ENCODE measurements around the gene BEST1.

The BEST1 gene

DNA sequence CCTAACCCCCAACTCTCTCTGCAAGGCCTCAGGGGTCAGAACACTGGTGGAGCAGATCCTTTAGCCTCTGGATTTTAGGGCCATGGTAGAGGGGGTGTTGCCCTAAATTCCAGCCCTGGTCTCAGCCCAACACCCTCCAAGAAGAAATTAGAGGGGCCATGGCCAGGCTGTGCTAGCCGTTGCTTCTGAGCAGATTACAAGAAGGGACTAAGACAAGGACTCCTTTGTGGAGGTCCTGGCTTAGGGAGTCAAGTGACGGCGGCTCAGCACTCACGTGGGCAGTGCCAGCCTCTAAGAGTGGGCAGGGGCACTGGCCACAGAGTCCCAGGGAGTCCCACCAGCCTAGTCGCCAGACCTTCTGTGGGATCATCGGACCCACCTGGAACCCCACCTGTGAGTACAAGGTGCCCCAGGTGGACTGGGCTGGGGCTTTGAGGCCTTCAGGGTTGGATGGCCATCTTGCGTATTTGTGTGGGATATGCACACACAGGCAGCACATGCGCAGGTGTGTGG, at the start of gene BEST1:
Gene BEST1, plus strand, starts transcription at position 317 of the 513 bp plus-strand sequence. CDS start 1,456 bp downstream, outside the sequence.
- no peak for DNase-seq

DNA sequence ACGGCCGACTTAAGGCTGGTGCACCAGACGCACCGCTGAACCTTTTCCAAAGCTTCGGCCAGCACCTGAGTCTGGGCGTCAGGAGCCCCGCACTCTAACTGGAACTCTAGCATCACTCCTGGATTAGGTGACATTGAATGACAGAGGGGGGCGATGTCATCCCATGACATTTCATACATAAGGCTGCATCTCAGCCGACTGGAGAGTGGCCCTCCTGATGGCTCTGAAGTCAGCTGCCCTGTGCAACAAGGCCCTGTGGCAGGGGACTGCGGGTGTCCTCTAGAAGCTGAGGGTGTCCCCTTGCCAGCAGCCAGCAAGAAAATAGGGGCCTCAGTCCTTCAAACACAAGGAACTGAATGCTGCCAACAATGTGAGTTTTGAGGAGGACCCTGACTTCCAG, 48.8 kb upstream of the BEST1 start:
- no peak for DNase-seq

DNA sequence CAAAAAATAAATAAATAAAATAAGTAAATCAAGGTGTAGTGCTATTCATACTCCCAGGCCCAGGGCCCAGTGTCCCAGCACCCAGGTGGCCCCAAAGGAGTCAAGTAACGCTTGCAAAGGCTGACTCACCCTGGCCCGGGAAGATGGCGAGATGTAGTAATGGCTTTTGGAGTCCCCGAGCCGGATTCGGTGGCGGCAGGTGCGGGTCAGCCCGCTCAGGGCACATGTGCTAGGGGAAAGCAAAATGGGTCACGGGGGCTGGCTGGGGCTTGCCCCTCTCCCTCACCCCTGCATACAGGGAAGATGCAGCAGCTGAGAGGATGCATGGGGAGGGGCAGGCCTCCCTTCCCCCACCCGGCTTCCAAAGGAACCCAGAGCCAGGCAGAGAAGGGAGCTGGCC, 47.8 kb upstream of the BEST1 start:
- no peak for DNase-seq

DNA sequence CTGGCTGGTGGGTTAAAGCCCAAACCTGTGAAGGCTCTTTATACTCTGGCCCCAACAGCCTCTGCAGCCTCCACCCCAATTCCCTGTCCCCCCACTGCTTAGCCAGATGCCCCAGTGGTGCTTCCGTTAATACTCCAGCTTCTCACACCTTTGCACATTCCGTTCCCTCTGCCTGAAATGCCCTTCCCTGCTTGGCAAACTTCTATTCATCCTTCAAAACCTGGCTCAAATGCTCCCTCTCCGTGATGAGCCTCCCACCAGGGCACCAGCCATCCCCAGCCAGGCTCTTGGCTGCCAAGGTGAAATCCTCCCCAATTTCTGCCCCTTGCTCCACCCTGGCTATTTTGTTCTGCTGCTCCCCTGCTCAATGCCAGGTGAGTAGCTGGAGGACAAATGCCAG, 46.3 kb upstream of the BEST1 start:
- no peak for DNase-seq

DNA sequence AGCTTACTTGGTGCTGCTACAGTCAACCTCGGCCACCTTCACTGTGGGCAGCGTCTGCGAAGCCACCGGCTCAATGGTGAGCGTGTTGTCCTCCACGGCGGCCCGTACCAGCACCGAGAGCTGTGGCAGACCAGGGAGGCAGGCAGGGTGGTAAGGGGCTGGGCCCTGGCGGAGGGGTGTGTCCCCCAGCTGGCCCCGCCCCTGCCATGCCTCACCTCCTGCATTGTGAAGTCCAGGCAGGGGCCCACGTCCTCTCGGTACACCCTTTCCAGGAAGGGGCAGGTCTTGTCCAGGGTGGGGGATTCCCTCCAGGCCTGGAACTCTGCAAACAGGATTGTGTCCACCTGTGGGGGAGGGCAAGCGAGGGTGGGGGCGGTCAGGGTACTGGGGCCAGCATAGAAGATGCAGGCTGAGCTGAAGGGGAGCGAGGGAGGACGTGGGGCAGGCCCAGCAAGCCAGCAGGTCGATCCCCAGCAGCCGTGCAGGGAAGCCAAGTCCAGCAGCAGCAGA, 45.6 kb upstream of the BEST1 start:
- peak; percentile 60 for DNase-seq

DNA sequence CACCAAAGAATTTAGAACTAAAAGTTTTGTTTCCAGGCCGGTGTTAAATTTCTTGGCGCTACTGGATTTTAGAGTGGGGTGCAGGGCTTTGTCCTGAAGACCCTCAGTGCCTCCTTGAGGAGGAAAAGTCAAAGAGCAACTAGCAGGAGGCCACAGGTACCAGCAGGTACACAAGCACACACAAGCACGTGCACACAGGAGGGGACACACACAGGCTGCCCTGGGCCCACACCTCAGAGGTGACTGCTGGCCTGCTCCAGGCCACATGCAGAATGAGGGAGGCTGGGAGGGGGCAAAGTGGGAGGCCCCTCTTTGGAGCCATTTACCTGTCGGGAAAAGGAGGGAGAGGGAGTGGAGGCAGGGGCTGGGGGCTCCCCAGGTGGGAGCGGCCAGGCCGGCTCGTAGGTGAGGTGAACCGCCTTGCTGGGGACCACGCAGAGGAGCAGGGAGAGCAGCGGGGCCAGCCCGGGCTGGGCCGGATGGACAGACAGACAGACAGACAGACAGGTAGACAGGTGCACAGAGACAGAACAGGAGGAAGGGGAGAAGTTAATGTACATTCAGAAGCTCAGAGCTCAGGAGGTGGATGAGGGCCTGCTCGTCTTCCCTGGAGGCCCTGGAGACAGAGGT, 45.0 kb upstream of the BEST1 start:
- no peak for DNase-seq

DNA sequence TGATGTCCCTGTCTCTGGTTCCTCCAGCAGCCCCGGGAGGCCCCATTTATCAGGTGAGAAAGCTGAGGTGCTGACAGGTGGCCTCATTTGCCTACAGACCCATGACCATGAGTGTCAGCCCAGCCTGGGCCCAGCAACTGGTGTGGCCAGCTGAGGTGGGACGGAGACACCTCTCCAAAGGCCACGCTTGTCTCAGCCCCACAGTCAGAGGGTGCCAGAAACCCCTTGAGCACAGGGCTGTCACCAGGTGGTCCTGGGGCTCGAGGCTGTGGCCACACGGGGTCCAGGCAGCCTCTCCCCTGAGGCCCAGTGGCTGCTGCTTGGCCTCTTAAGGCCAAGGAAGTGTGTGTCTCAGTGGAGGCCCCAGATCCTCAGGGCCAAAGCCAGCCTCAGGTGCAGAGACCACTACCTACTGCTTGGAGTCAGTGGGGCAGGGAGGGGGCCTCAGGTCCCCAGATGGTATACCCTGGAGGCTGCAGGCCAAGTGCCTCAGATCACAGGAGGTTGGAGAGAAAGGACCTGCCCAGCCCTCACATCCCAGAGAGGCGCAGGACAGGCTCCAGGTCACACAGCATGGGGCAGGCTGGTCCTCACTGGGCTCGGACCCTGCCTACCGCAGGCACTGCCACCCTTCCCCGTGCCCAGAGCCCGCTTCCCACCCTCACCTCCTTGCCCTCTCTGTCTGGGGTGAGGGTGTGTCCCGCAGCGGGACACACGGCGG, 44.2 kb upstream of the BEST1 start:
- DNase-seq = no peak

DNA sequence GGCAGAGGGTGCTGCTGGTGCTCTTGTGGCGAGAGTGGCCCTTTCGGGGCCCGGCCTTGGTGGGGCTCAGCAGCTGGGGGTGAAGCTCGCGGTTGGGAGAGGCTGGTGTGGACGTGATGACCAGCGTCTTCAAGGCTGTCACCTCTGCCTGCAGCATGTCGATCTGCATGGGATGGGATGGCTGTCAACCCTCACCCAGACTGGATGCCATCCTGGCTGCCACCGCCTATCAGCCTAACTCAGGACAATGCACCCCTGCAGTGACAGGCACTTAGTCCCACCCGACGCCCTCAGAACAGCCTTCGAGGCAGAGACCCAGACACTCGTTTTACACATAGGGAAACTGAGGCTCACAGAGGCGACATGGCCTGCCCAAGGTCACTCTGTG, 43.6 kb upstream of the BEST1 start:
- no peak for DNase-seq

DNA sequence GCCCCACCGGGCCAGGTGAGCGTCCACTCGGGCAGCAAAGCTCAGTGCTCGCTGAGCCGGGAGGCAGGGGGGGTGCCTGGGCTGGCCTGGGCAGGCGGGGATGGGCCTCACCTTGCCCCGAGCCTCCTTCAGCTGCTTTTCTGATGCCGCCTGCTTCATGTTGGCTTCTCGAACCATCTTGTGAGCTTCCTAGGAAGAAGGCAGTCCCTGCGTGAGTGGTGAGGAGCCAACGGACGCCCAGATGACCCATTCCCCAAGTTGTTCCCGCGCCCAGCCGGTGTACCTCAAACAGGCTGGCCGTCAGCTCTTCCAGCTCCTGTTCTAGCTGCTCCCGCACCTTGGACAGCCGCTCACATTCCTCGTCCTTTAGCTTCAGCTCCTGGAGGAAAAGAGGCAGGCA, 42.9 kb upstream of the BEST1 start:
- DNase-seq = no peak

DNA sequence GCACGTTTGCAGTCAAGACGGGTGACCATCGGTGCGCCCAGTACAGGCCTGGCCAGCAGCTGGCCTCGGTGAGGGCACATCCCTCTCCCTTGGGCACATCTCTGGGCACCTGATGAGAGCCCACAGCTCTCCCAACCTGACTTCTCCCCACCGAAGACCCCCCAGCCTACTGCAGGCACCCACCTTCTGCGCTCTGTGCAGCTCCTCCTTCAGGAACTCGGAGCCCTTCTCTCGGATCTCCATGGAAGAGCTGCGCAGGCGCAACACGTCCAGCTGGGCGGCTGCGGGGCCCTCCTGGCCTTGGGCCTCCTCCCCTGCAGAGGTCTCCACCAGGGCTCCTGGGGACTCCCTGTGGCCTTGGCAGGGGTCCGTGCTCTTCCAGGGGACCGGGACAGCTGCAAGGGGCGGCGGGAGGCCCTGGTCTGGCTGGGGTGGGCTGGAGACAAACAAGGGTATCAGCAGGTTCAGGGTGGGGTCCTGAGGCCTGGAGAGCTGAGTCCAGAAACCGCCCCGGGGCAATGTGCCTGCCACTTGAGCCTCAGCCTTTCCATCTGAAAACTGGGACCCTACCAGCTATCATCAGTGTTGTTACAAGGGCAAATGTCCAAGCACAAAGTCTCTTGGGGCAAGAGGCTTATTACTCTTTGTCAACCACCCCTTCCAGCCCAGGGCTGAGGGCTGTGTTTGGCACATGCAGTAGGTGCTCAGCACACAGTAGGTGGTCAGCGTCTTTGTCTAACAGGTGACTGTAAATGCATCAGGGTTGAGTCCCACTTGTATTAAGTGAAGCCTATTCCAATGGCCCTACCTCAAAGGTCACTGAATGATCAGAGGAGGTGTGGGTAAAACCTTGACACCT, 42.1 kb upstream of the BEST1 start:
- no peak for DNase-seq

DNA sequence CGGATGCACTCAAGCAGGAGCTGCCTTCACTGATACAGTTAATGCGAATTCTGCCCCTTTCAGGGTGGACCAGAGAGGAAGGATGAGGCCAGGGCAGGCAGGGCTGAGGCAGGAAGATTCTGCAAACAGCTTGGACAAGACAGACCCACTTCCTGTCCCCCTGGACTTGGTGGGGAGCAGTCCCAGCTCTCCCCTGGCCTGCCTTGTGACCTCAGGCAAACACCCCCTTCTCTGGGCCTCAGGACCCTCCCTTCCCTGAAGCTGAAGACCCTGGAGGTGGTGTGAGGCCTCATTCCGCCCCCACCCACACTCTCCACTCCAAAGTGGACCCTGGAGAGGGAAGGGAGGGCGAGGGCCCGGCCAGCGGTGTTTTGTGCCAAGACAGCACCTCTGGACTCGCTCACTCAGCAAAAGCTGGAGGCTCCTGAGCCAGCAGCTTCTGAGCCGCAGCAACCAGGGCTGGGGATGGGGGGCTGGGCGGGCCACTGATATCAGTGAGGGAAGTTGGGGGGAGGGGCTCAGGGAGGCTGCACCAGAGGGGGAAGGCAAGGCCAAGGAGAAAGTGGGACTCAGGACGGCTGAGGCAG, 41.3 kb upstream of the BEST1 start:
- DNase-seq = no peak

DNA sequence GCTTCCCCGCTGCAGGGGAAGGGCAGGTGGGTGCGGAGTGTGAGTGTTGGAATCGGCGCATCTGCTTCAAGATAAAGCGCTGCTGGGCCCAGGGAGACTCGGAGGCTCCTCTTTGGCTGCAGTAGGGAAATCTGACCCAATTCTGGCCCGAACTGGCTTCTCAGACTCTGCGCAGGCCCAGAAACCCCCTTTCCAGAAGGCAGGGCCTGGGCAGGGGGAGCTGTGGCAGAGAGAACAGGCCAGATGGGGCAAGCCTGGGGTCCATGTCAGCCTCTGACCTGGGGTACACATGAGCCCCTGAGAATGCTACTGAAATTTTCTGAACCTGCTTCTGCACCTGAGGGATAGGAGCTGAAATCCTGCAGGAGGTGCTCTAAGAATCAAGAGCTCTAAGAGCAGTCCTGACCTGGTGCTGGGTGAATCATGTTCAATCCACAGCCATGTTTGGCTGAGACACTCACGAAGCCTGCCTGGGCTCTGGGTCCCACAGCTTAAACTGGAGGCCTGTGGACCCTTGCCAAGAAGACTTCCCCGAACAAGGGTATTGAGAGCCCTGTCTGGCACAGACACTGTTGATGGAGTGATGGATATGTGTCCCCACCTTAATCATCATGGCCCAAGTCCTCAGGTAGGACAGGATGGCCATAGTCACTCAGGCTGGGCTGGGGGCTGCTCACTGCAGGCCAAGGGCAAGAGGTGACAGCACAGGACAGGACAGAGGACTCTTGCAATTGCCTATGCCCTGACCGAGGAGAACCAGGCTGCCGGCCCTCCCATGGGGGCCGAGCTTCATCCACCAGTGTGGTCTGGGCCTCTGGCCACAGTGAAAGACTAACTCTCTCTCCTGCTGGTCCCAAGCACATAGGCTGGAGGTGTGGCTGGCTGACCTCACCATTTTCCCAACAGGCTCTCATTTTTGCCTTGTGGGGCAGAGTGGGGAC, 39.7 kb upstream of the BEST1 start:
- DNase-seq = no peak

DNA sequence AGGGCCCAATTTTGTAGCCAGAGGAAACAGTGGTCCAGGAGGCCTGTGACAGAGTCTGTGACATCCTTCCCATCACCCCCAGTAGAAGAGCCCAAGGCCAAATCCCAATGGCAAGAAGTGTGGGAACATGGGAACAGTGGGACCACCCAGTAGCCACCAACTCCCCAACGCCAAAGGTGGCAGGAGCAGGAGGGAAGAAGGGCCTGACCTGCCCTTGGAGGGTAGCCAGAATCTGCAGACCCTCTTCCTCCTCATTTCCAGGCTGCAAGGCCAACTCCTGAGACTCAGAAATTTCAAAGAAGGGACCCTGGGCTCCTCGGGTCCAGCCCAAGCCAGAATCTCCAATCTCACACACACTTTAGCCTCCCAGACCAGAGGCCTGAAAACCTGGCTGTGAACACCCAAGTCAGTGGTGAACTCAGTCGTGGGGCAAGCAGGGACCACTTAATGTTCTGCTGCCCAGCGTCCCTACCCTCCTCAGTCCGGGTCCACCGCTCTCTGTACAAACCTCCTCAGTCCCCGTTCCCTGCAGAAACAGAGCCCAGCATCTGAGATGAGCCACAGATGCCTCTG, 38.9 kb upstream of the BEST1 start:
- no peak for DNase-seq

DNA sequence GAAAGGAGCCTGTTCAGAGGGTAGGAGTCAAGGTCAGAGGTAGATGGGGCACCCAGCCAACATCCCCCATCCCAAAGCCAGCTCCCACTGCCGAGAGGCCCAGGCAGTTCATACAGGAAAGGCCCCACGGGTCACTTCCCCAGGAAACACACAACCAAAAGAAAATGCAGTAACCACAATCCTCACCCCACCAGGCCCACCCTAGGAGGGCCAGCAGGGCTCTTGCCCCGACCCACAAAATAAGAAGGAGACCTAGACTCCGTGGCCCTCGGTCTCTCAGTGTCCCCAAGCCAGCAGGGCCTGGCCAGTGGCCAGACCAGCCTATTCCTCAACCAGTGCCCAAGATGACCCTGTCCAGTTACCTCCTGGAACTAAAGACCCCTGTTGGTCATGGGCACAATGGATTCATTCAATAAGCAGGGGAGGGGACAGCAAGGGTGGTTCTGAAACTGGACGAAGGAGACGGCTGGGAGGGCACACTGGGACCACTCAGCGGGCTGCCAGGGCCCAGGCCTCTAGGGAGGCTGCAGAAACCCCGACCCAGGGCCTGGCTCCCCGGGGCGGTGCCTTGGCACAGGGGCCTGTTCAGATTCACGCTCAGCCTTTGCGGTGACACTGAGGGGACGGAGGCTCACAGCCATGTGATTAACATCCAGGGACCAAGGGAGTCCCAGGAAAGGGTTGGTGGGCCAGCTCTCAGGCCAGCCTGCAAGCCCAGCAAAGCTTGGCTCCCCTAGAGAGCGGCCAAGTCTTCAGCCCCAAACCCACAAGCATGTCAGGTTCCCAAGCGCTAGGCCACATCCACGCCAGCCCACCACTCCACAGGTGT, 38.2 kb upstream of the BEST1 start:
- DNase-seq = no peak

DNA sequence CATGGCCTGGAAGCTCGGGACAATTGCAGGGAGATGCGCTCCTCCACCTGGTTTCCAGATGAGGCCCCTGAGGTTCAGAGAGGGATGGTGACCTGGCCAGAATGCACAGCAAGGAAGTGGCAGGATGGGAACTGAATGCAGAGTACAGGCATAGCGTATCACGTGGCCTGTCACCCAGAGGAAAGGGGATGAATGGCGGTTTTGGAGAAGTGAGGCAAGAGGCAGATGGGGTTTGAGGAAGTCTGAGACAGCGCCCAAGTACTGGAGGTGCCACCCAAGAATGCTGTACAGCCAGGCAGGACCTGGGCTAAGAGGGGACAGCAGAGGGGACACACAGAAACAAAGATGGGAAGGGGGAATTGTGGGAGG, 37.6 kb upstream of the BEST1 start:
- no peak for DNase-seq

DNA sequence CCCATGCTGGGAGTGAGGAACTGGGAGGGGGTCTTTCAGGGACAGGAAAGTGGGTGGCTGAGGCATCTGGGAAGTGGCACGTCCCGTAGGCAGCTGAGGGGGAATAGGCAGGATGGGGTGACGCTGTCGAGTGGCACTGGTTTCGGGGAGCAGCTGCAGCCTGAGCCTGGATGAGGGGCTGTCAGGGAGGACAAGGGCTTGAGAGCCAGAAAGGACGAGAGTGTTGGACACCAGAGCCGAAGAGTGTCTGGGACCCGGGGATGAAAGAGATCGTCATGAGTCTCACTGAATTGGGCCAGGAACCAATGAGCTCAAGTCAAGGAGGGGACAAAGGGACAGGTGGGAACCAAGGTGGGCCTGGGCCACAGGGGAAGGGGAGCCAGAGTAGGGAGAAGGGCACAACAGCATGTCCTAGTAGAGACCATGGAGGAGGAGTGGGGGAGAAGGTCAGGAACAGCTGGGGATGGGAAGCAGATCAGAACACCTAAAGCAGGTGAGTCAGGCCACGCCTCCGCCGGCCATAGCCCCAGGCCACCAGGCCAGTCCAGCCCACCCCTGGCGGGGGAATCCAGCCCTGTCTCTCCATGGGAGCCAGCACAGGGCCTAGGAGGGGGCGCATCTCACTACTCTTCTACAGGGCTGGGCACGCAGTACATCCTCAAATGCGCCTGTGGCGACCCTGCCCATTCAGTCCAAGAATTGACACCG, 37.0 kb upstream of the BEST1 start:
- no peak for DNase-seq

DNA sequence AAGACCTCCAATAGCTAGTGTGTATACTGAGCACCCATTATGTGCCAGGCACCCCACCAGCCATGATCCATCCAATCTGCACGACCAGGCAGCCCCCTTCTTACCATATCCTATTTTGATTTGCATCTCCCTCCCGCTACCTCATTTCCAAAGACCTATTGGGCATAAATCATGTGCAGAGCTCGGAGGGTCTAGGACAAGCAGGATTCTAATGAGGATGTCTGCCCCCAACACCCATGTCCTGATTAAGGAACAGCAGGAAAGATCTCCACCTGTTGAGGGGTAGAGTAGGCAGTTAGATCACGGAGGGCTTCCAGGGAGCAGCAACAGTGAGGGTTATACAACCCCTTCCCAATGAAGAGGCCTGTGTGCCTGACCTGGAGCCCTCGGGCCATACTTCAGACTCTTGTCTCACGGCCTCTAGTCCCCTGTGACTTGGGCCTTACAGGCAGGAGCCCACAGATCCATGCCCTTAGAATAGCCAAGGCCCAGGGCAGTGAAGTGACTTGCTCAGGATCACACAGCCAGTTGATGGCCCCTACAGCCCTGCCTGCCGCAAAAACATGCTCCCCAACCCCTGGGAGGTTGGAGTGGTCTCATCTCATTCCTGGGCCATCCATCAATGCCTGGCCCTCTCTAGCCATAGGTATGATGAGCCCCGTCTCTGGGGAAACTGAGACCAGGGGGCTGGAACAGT, 36.3 kb upstream of the BEST1 start:
- no peak for DNase-seq

DNA sequence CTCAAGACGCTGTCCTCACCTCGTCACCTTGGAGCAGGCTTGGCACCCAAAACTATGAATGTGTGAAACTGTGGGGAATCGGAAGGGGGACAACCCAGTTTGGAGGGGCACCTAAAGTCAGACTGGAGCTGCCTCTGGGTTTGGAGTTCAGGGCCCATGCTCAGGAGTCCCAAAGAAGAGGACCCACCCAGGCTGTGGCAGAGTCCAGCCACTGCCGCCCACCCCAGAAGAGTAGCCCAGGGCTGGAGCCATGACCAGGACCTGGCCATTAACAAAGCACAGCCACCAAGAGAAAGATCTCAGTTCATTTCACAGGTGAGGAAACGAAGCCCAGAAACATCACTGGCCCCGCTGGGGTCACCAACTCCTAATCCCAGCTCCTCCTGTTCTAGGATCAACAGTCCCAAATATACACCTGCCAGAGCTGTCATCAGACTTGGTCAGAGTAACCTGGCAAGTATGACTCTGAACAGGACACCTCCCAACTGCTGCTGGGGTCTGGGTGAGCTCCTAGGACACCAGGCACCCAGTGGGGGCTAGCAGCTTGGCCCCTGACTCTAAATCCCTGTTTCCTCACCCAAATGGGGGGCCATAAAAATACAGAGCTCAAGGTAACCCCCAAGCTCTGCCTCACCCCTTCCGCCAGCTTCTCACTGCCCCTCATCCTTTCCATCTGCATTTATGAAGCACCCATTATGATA, 35.5 kb upstream of the BEST1 start:
- DNase-seq = no peak
